HEK293T (cell line): Measurements from ENCODE around the gene DNLZ.

Experiments
- CTCF ChIA-PET: fragments of 350-600 bp; formaldehyde crosslinking; extraction: SDS; loops from one replicate; lab custom pipeline; 2021; ENCODE audit warnings: antibody characterized with exemption, inconsistent platforms; lab: Yijun Ruan, JAX
- POLR2A ChIA-PET: fragments of 350-600 bp; formaldehyde crosslinking; extraction: SDS; loops from one replicate; lab custom pipeline; 2020; ENCODE audit warnings: antibody characterized with exemption, inconsistent platforms; lab: Yijun Ruan, JAX
- DNase-seq: peaks from one replicate; pipeline ENCODE4 v3.0.0; 2012; ENCODE audit warnings: mixed read lengths; ENCODE audit errors: extremely low spot score
- ARNT ChIP-seq: fragments of 450-650 bp; IDR thresholded peaks from 2 replicates; pipeline ENCODE4 v1.6.1; 2017; ENCODE audit warnings: mild to moderate bottlenecking
- BHLHE40 ChIP-seq: fragments of 450-650 bp; IDR thresholded peaks from 2 replicates; pipeline ENCODE4 v1.6.1; 2016; ENCODE audit warnings: mild to moderate bottlenecking, moderate library complexity, borderline replicate concordance
- CTBP1 ChIP-seq: fragments of 450-650 bp; IDR thresholded peaks from 2 replicates; pipeline ENCODE4 v1.6.1; 2016; ENCODE audit warnings: borderline replicate concordance
- ELF4 ChIP-seq: fragments of 450-650 bp; IDR thresholded peaks from 2 replicates; pipeline ENCODE4 v1.6.1; 2017; ENCODE audit warnings: antibody characterized with exemption
- FOXA1 ChIP-seq: fragments of 450-650 bp; IDR thresholded peaks from 2 replicates; pipeline ENCODE4 v1.6.1; 2016; ENCODE audit warnings: mild to moderate bottlenecking
- FOXK2 ChIP-seq: fragments of 450-650 bp; IDR thresholded peaks from 2 replicates; pipeline ENCODE4 v1.6.1; 2016; ENCODE audit warnings: mild to moderate bottlenecking
- FOXM1 ChIP-seq: fragments of 450-650 bp; IDR thresholded peaks from 2 replicates; pipeline ENCODE4 v1.6.1; 2017; ENCODE audit warnings: mild to moderate bottlenecking, borderline replicate concordance
- HDGF ChIP-seq: fragments of 450-650 bp; IDR thresholded peaks from 2 replicates; pipeline ENCODE4 v1.6.1; 2017; ENCODE audit warnings: antibody characterized with exemption, borderline replicate concordance
- L3MBTL2 ChIP-seq: fragments of 450-650 bp; conservative IDR thresholded peaks from 2 replicates; pipeline ENCODE4 v1.6.1; 2016; ENCODE audit warnings: mild to moderate bottlenecking
- LEF1 ChIP-seq: fragments of 450-650 bp; IDR thresholded peaks from 2 replicates; pipeline ENCODE4 v1.6.1; 2017; ENCODE audit warnings: mild to moderate bottlenecking, borderline replicate concordance
- NFRKB ChIP-seq: fragments of 450-650 bp; IDR thresholded peaks from 2 replicates; pipeline ENCODE4 v1.6.1; 2016; ENCODE audit warnings: mild to moderate bottlenecking, moderate library complexity
- PKNOX1 ChIP-seq: fragments of 450-650 bp; IDR thresholded peaks from 2 replicates; pipeline ENCODE4 v1.6.1; 2016
- SP1 ChIP-seq: fragments of 450-650 bp; IDR thresholded peaks from 2 replicates; pipeline ENCODE4 v1.6.1; 2017
- SUZ12 ChIP-seq: fragments of 450-650 bp; IDR thresholded peaks from 2 replicates; pipeline ENCODE4 v1.6.1; 2016; ENCODE audit warnings: mild to moderate bottlenecking
- TARDBP ChIP-seq: fragments of 450-650 bp; IDR thresholded peaks from 2 replicates; pipeline ENCODE4 v1.6.1; 2016
- ZNF384 ChIP-seq: fragments of 450-650 bp; IDR thresholded peaks from 2 replicates; pipeline ENCODE4 v1.6.1; 2016

DNLZ gene

GRCh38 chr9:136328622-136329041 lies 34.9 kb downstream of the DNLZ start:
- no peak for DNase-seq
- CTCF ChIA-PET, result interaction anchor here (1.2 kb wide), 1 partner anchor 9 kb away, joined by 3 read pairs; no protein-coding TSS in a partner anchor
- POLR2A ChIA-PET, result interaction anchor here (2.2 kb wide), 1 partner anchor 34 kb away, joined by 8 read pairs; no protein-coding TSS in a partner anchor
- no peak for TF ChIP-seq LEF1
- no peak for TF ChIP-seq NFRKB
- no peak for TF ChIP-seq FOXM1
- no peak for TF ChIP-seq ELF4
- TF ChIP-seq SUZ12, result no peak
- no peak for TF ChIP-seq HDGF
- no peak for TF ChIP-seq BHLHE40
- no peak for TF ChIP-seq FOXK2
- TF ChIP-seq TARDBP, result no peak
- no peak for TF ChIP-seq L3MBTL2
- no peak for TF ChIP-seq ARNT
- no peak for TF ChIP-seq FOXA1

GRCh38 chr9:136328011-136328621 lies 35.4 kb downstream of the DNLZ start:
- TF ChIP-seq SUZ12 (no peak), BHLHE40 (no peak), FOXK2 (no peak), L3MBTL2 (no peak), FOXM1 (no peak), SP1 (no peak), ELF4 (no peak), HDGF (no peak), ARNT (no peak), CTBP1 (no peak), ZNF384 (no peak)
- no peak for DNase-seq
- ChIA-PET CTCF (interaction anchor here (1.1 kb wide), 1 partner anchor 11 kb away, joined by 4 read pairs; no protein-coding TSS in a partner anchor), POLR2A (interaction anchor here (0.8 to 2.2 kb wide), 3 partner anchors 8 to 34 kb away, joined by 3 to 8 read pairs (median 4); no protein-coding TSS in a partner anchor)

GRCh38 chr9:136327304-136327974 lies 36.1 kb downstream of the DNLZ start, which contains the start of gene GPSM1:
GPSM1 (plus strand) TSS chr9:136327539; CDS start chr9:136327696, 157 bp downstream.
- CTCF ChIA-PET, result interaction anchor here (1.1 kb wide), 1 partner anchor 12 kb away, joined by 4 read pairs; no protein-coding TSS in a partner anchor
- POLR2A ChIA-PET, result interaction anchor here (0.8 to 1.0 kb wide), 2 partner anchors 9 to 10 kb away, joined by 3 to 4 read pairs; no protein-coding TSS in a partner anchor
- TF ChIP-seq NFRKB (no peak), FOXM1 (peak; percentile 32; the same call in 1 of the 2 replicates)
- DNase-seq, result peak; percentile 63

GRCh38 chr9:136326761-136327303 lies 36.7 kb downstream of the DNLZ start:
- CTCF ChIA-PET, result interaction anchor here (1.1 kb wide), 1 partner anchor 13 kb away, joined by 4 read pairs; no protein-coding TSS in a partner anchor
- no peak for TF ChIP-seq FOXK2
- 0 out of 2 replicates have a peak, but pooled peaks have one; percentile 18 for TF ChIP-seq HDGF
- POLR2A ChIA-PET, result interaction anchor here (0.8 to 1.0 kb wide), 2 partner anchors 9 to 10 kb away, joined by 3 to 4 read pairs; no protein-coding TSS in a partner anchor
- DNase-seq, result no peak

GRCh38 chr9:136326061-136326760 lies 37.3 kb downstream of the DNLZ start:
- ChIA-PET POLR2A (interaction anchor here (1.0 to 1.4 kb wide), 2 partner anchors 37 to 59 kb away, joined by 4 to 5 read pairs; no protein-coding TSS in a partner anchor), CTCF (interaction anchor here (2.1 kb wide), 1 partner anchor 13 kb away, joined by 6 read pairs; no protein-coding TSS in a partner anchor)
- DNase-seq, result no peak
- TF ChIP-seq FOXM1 (no peak), L3MBTL2 (no peak), LEF1 (no peak)

GRCh38 chr9:136325358-136325757 lies 38.2 kb downstream of the DNLZ start:
- TF ChIP-seq CTBP1 (no peak), BHLHE40 (no peak), NFRKB (no peak), ARNT (no peak), ZNF384 (no peak), LEF1 (no peak), HDGF (no peak), FOXA1 (no peak), ELF4 (no peak), SP1 (no peak), FOXM1 (no peak), TARDBP (no peak), L3MBTL2 (no peak), FOXK2 (no peak), SUZ12 (no peak), PKNOX1 (no peak)
- DNase-seq, result no peak
- CTCF ChIA-PET, result interaction anchor here (2.1 kb wide), 1 partner anchor 13 kb away, joined by 6 read pairs; no protein-coding TSS in a partner anchor
- POLR2A ChIA-PET, result interaction anchor here (1.0 to 1.4 kb wide), 2 partner anchors 38 to 58 kb away, joined by 4 to 5 read pairs; no protein-coding TSS in a partner anchor
